Hepatocyte (in vitro differentiated cells): Measurements from ENCODE around the gene NKD1.

ENCODE experiments used
- EZH2phosphoT487 ChIP-seq: fragments of 200-600 bp; sonication (generic); IDR thresholded peaks from one replicate; pipeline ENCODE4 v1.6.1; 2018; ENCODE audit warnings: antibody characterized with exemption, mild to moderate bottlenecking, low read depth, moderate library complexity; ENCODE audit not compliant: unreplicated experiment, severe bottlenecking
- TF ChIP-seq, protein P1 (sequence below): fragments of 200-600 bp; sonication (generic); IDR thresholded peaks from 2 replicates; pipeline ENCODE4 v1.5.1; 2016; ENCODE audit warnings: antibody characterized with exemption, mild to moderate bottlenecking; ENCODE audit not compliant: poor library complexity

GRCh38 chr16:50594308-50595260 lies 46.4 kb downstream of the NKD1 start:
- TF ChIP-seq, protein P1, sequence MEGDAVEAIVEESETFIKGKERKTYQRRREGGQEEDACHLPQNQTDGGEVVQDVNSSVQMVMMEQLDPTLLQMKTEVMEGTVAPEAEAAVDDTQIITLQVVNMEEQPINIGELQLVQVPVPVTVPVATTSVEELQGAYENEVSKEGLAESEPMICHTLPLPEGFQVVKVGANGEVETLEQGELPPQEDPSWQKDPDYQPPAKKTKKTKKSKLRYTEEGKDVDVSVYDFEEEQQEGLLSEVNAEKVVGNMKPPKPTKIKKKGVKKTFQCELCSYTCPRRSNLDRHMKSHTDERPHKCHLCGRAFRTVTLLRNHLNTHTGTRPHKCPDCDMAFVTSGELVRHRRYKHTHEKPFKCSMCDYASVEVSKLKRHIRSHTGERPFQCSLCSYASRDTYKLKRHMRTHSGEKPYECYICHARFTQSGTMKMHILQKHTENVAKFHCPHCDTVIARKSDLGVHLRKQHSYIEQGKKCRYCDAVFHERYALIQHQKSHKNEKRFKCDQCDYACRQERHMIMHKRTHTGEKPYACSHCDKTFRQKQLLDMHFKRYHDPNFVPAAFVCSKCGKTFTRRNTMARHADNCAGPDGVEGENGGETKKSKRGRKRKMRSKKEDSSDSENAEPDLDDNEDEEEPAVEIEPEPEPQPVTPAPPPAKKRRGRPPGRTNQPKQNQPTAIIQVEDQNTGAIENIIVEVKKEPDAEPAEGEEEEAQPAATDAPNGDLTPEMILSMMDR: no peak
- no peak for TF ChIP-seq EZH2phosphoT487
